ENCODE data around the gene PEX1. TPM values are rescaled to one million over a fixed set of nuclear protein-coding genes. Genes with fewer than 3 reads are reported as not detected.

The PEX1 gene
- total RNA-seq, 4 donors from 2014 or later = 30.6 to 49.5 (median 35.6) TPM

- DNase-seq = no peak
- H3K4me1 ChIP-seq = peaks cover 6 to 8% of the 10 kb centered on the region in 2 donors
- H3K36me3 ChIP-seq = peaks cover under 1% of the 10 kb centered on the region in 2 donors
- H3K27ac ChIP-seq = no peak overlapping the region
- TF ChIP-seq CTCF (IDR thresholded peaks at IDR 0.05) (no peak), POLR2A (IDR thresholded peaks at IDR 0.05) (no peak)
- no peaks in the 10 kb centered on the region for H3K27me3 ChIP-seq
- intact Hi-C loops (cut with DNase I) = no loop called here
- H3K4me3 ChIP-seq (replicated peaks in 1 of 3) = no peak overlapping the region
- H3K9me3 ChIP-seq = no peaks in the 10 kb centered on the region
- 88 to 91% methylated on average over 2 of the region's 2 CpGs for WGBS, 2 donors
Observed at GRCh38 chr7:92523110-92523509, 5.2 kb downstream of the PEX1 start.

- H3K27ac ChIP-seq = no peak overlapping the region
- H3K36me3 ChIP-seq = peaks cover 9 to 16% of the 10 kb centered on the region in 2 donors
- intact Hi-C loops (cut with DNase I) = no loop called here
- no peak for DNase-seq
- no peaks in the 10 kb centered on the region for H3K27me3 ChIP-seq
- no peak overlapping the region for H3K4me3 ChIP-seq (replicated peaks in 1 of 3)
- no peaks in the 10 kb centered on the region for H3K4me1 ChIP-seq
- H3K9me3 ChIP-seq = no peaks in the 10 kb centered on the region
- WGBS, 2 donors = 97% methylated on average over 1 of the region's 1 CpG
- no peak for TF ChIP-seq CTCF (IDR thresholded peaks at IDR 0.05)
- TF ChIP-seq POLR2A (IDR thresholded peaks at IDR 0.05) = no peak
Observed at GRCh38 chr7:92520024-92520423, 8.3 kb downstream of the PEX1 start.

GRCh38 chr7:92517631-92518030 lies 10.7 kb downstream of the PEX1 start:
- 89 to 92% methylated on average over 3 of the region's 3 CpGs for WGBS, 2 donors
- intact Hi-C loops (cut with DNase I) = no loop called here
- H3K9me3 ChIP-seq = no peaks in the 10 kb centered on the region
- no peaks in the 10 kb centered on the region for H3K4me1 ChIP-seq
- no peak overlapping the region for H3K4me3 ChIP-seq (replicated peaks in 1 of 3)
- no peaks in the 10 kb centered on the region for H3K27me3 ChIP-seq
- peaks cover 9 to 21% of the 10 kb centered on the region in 2 donors for H3K36me3 ChIP-seq
- DNase-seq = no peak
- H3K27ac ChIP-seq = no peak overlapping the region
- no peak for TF ChIP-seq POLR2A (IDR thresholded peaks at IDR 0.05)
- TF ChIP-seq CTCF (IDR thresholded peaks at IDR 0.05) = no peak

GRCh38 chr7:92513167-92513902 lies 15.0 kb downstream of the PEX1 start:
- 62 to 83% methylated on average over 3 of the region's 3 CpGs for WGBS, 2 donors
- TF ChIP-seq CTCF (IDR thresholded peaks at IDR 0.05) (no peak), POLR2A (IDR thresholded peaks at IDR 0.05) (no peak)
- no peak overlapping the region for H3K27ac ChIP-seq
- H3K4me1 ChIP-seq = no peaks in the 10 kb centered on the region
- DNase-seq = no peak
- no peaks in the 10 kb centered on the region for H3K9me3 ChIP-seq
- intact Hi-C loops (cut with DNase I) = no loop called here
- H3K4me3 ChIP-seq (replicated peaks in 1 of 3) = no peak overlapping the region
- peaks cover 9 to 21% of the 10 kb centered on the region in 2 donors for H3K36me3 ChIP-seq
- H3K27me3 ChIP-seq = no peaks in the 10 kb centered on the region

GRCh38 chr7:92508946-92509345 lies 19.4 kb downstream of the PEX1 start:
- WGBS, 2 donors = 97% methylated on average over 5 of the region's 5 CpGs
- no peak for DNase-seq
- intact Hi-C loops (cut with DNase I) = no loop called here
- Histone ChIP-seq H3K4me3 (replicated peaks in 1 of 3) (no peak overlapping the region), H3K4me1 (no peaks in the 10 kb centered on the region), H3K27ac (no peak overlapping the region), H3K36me3 (peaks cover 8 to 20% of the 10 kb centered on the region in 2 donors), H3K27me3 (no peaks in the 10 kb centered on the region), H3K9me3 (no peaks in the 10 kb centered on the region)
- TF ChIP-seq POLR2A (IDR thresholded peaks at IDR 0.05) = no peak
- no peak for TF ChIP-seq CTCF (IDR thresholded peaks at IDR 0.05)
